GM12878 (cell line): ENCODE measurements around the gene UCN2. TPM values are rescaled to one million over a fixed set of nuclear protein-coding genes. Genes with fewer than 3 reads are reported as not detected.

ENCODE experiments used
- ATAC-seq: fragments of 200-7000 bp; cut with Tn5 transposase; 3 replicates; pipeline ENCODE4 v1.9.1; 2020; ENCODE audit warnings: mild to moderate bottlenecking, moderate library complexity
- BruUV-seq: library from RNA; stranded (reverse); fragments of 400-500 nt; replicated peaks from 2 replicates; lab custom pipeline; 2021; lab: Mats Ljungman, UMichigan
- CTCF ChIA-PET: fragments of 300-600 bp; sonication (Branson Sonifier 250); formaldehyde crosslinking; extraction: SDS; loops from one replicate; lab custom pipeline; 2021; ENCODE audit warnings: inconsistent platforms; lab: Yijun Ruan, JAX
- POLR2A ChIA-PET: fragments of 350-600 bp; formaldehyde crosslinking; extraction: SDS; loops from one replicate; lab custom pipeline; 2021; ENCODE audit warnings: inconsistent platforms; lab: Charles Lee
- RAD21 ChIA-PET: fragments of 300-600 bp; sonication (Branson Sonifier 250); formaldehyde crosslinking; loops from one replicate; lab custom pipeline; 2023; ENCODE audit warnings: antibody characterized with exemption; ENCODE audit not compliant: unreplicated experiment; lab: Charles Lee
- SMC1A ChIA-PET: fragments of 300-600 bp; sonication (Branson Sonifier 250); formaldehyde crosslinking; loops from one replicate; lab custom pipeline; 2023; ENCODE audit not compliant: unreplicated experiment, uncharacterized antibody; lab: Charles Lee
- DNase-seq: peaks from one replicate; pipeline ENCODE4 v3.0.0-alpha.2; 2011; ENCODE audit warnings: low read depth, low spot score
- FAIRE-seq: peaks from 3 replicates; lab custom pipeline; 2011; peaks lifted over from hg19 to GRCh38; lab: Jason Lieb, UNC
- H2AFZ ChIP-seq: 2 replicates; pipeline ENCODE4 v1.6.0; 2011; ENCODE audit warnings: low read depth, low read length, control low read depth; ENCODE audit not compliant: control insufficient read depth
- H3K27ac ChIP-seq: 2 replicates; pipeline ENCODE4 v1.5.1; 2011; ENCODE audit warnings: control low read depth; ENCODE audit not compliant: control insufficient read depth, insufficient read depth
- H3K27me3 ChIP-seq, 2 experiments: replicated peaks in 1 of 2; 2 replicates each; pipeline versions ENCODE4 v1.6.0 to v1.6.1; 2011; ENCODE audit warnings: low read length in 1 of 2; ENCODE audit not compliant: control insufficient read depth in 2 of 2, insufficient read depth in 2 of 2
- H3K36me3 ChIP-seq, 2 experiments: 2 replicates each; pipeline ENCODE4 v1.5.1; 2011; ENCODE audit warnings: low read length in 1 of 2; ENCODE audit not compliant: control insufficient read depth in 2 of 2, insufficient read depth in 2 of 2
- H3K4me1 ChIP-seq: 2 replicates; pipeline ENCODE4 v1.6.1; 2011; ENCODE audit warnings: mild to moderate bottlenecking, low read length, moderate library complexity, mixed read lengths; ENCODE audit not compliant: control insufficient read depth, insufficient read depth
- H3K4me2 ChIP-seq: 2 replicates; pipeline ENCODE4 v1.6.0; 2011; ENCODE audit warnings: control low read depth; ENCODE audit not compliant: control insufficient read depth, insufficient read depth
- H3K4me3 ChIP-seq: fragments of 200-600 bp; sonication (generic); 2 replicates; pipeline ENCODE4 v1.5.1; 2016
- H3K79me2 ChIP-seq: 2 replicates; pipeline ENCODE4 v1.6.0; 2011; ENCODE audit warnings: low read length; ENCODE audit not compliant: control insufficient read depth, insufficient read depth
- H3K9ac ChIP-seq: 2 replicates; pipeline ENCODE4 v1.8.0; 2011; ENCODE audit warnings: low read length, control low read depth, mixed read lengths; ENCODE audit not compliant: control insufficient read depth, insufficient read depth
- H3K9me3 ChIP-seq: replicated peaks from 3 replicates; pipeline ENCODE4 v1.5.1; 2011; ENCODE audit warnings: mild to moderate bottlenecking, low read length; ENCODE audit not compliant: control insufficient read depth, insufficient read depth
- H4K20me1 ChIP-seq: 2 replicates; pipeline ENCODE4 v1.6.0; 2011; ENCODE audit not compliant: control insufficient read depth, insufficient read depth
- BHLHE40 ChIP-seq, 2 experiments: fragments of 450-650 bp in 1 of 2; IDR thresholded peaks; 2 replicates each; pipeline ENCODE4 v1.6.1; 2011 to 2017; ENCODE audit warnings: low read depth in 2 of 2, borderline replicate concordance in 1 of 2, improper control_type of control experiment in 1 of 2, low read length in 1 of 2, mild to moderate bottlenecking in 1 of 2
- CBX5 ChIP-seq: sonication (generic); IDR thresholded peaks from 2 replicates; pipeline ENCODE4 v1.6.1; 2016; ENCODE audit warnings: low read depth, moderate library complexity, mild to moderate bottlenecking, inconsistent platforms
- CEBPB ChIP-seq, 2 experiments: fragments of 150-350 bp in 1 of 2; IDR thresholded peaks; 2 replicates each; pipeline ENCODE4 v1.6.1; 2012 to 2014; ENCODE audit warnings: low read depth in 2 of 2, low read length in 2 of 2, borderline replicate concordance in 1 of 2, inconsistent platforms in 1 of 2
- EED ChIP-seq: sonication (generic); IDR thresholded peaks from 2 replicates; pipeline ENCODE4 v1.6.1; 2016; ENCODE audit warnings: antibody characterized with exemption, low read depth
- FOS ChIP-seq: IDR thresholded peaks from 3 replicates; pipeline ENCODE4 v1.6.1; 2011; ENCODE audit warnings: borderline replicate concordance; ENCODE audit not compliant: insufficient read length; ENCODE audit errors: extremely low read depth
- HDAC6 ChIP-seq: fragments of 200-600 bp; sonication (generic); IDR thresholded peaks from one replicate; pipeline ENCODE4 v1.8.0; 2017; ENCODE audit warnings: antibody characterized with exemption; ENCODE audit not compliant: unreplicated experiment
- JUNB ChIP-seq: IDR thresholded peaks from 2 replicates; pipeline ENCODE4 v1.6.1; 2016; ENCODE audit warnings: antibody characterized with exemption, mild to moderate bottlenecking
- MTA2 ChIP-seq: fragments of 450-650 bp; IDR thresholded peaks from 2 replicates; pipeline ENCODE4 v1.6.1; 2016; ENCODE audit warnings: low read depth, mild to moderate bottlenecking, moderate library complexity
- NR2F1 ChIP-seq: fragments of 450-650 bp; conservative IDR thresholded peaks from 2 replicates; pipeline ENCODE4 v1.6.1; 2017; ENCODE audit warnings: mild to moderate bottlenecking
- SIX5 ChIP-seq: IDR thresholded peaks from 2 replicates; pipeline ENCODE4 v1.6.1; 2011; ENCODE audit warnings: mild to moderate bottlenecking, low read depth, low read length, moderate library complexity; ENCODE audit not compliant: severe bottlenecking
- SRF ChIP-seq, 2 experiments: IDR thresholded peaks; 2 replicates each; pipeline ENCODE4 v1.6.1; 2011; ENCODE audit warnings: low read depth in 2 of 2, low read length in 2 of 2, mild to moderate bottlenecking in 1 of 2, moderate library complexity in 1 of 2
- STAT3 ChIP-seq: IDR thresholded peaks from 2 replicates; pipeline ENCODE4 v1.6.1; 2011; ENCODE audit warnings: low read depth, low read length, improper control_type of control experiment
- ZNF207 ChIP-seq: fragments of 450-650 bp; IDR thresholded peaks from 2 replicates; pipeline ENCODE4 v1.6.1; 2014; ENCODE audit warnings: antibody characterized with exemption, mild to moderate bottlenecking, borderline replicate concordance
- ZNF217 ChIP-seq: fragments of 450-650 bp; IDR thresholded peaks from 2 replicates; pipeline ENCODE4 v1.6.1; 2017; ENCODE audit warnings: antibody characterized with exemption, mild to moderate bottlenecking
- ZSCAN29 ChIP-seq: fragments of 450-650 bp; IDR thresholded peaks from 2 replicates; pipeline ENCODE4 v1.6.1; 2017; ENCODE audit warnings: mild to moderate bottlenecking, moderate library complexity
- whole genome bisulfite sequencing: methylation state at CpG from one replicate; pipeline ENCODE4 v1.1.6; 2016; ENCODE audit warnings: low lambda C conversion rate; ENCODE audit not compliant: insufficient replicate concordance, insufficient coverage; ENCODE audit errors: missing lambda C conversion rate; 5-methylcytosine and 5-hydroxymethylcytosine counted together
- in situ Hi-C: fragments of 300-500 bp; cut with MboI; formaldehyde crosslinking; loops from 9 replicates; pipeline ENCODE4 v1.14.3; 2018; ENCODE audit warnings: mixed read lengths
- intact Hi-C: fragments of 100-400 bp; cut with micrococcal nuclease; formaldehyde crosslinking; loops from one replicate; pipeline ENCODE4 v1.14.2; 2022; ENCODE audit not compliant: unreplicated experiment
- polyA plus RNA-seq, 11 experiments: library from polyadenylated mRNA; depleted of rRNA in 4 of 11; unstranded in 6 of 11; stranded (reverse) in 5 of 11; fragments of >200 nt; fragmentation: Nextera tagmentation in 4 of 11; fragmentation: Illumina TruSeq in 1 of 11; extraction: Ambion mirVana in 4 of 11; extraction: Trizol in 1 of 11; gene quantifications; 1 replicate in 1 of 11; 2 replicates in 10 of 11; pipeline versions ENCODE4 v1.2.1 to v1.2.3, GENCODE V29; 2011 to 2016; ENCODE audit warnings: inconsistent platforms in 2 of 11, missing spikeins in 2 of 11, low read depth in 1 of 11
- total RNA-seq, 4 experiments: library from RNA; depleted of rRNA in 3 of 4; stranded (reverse); fragments of >200 nt in 3 of 4; fragmentation: Illumina TruSeq in 1 of 4; extraction: Trizol in 1 of 4; gene quantifications; 2 replicates each; pipeline versions ENCODE4 v1.2.1 to v1.2.3, GENCODE V29; 2013 to 2021
- TF ChIP-seq, protein P1 (sequence below): IDR thresholded peaks from 2 replicates; pipeline ENCODE4 v1.6.1; 2012; ENCODE audit warnings: low read depth, low read length, improper control_type of control experiment
- TF ChIP-seq, protein P2 (sequence below): fragments of 450-650 bp; conservative IDR thresholded peaks from 2 replicates; pipeline ENCODE4 v1.6.1; 2017; ENCODE audit warnings: mild to moderate bottlenecking, moderate library complexity
- TF ChIP-seq, protein P3 (sequence below): IDR thresholded peaks from 2 replicates; pipeline ENCODE4 v1.6.1; 2011; ENCODE audit warnings: low read depth, low read length, improper control_type of control experiment, borderline replicate concordance
- TF ChIP-seq, protein P4 (sequence below): fragments of 450-650 bp; IDR thresholded peaks from 2 replicates; pipeline ENCODE4 v1.6.1; 2018; ENCODE audit warnings: mild to moderate bottlenecking, low read depth, moderate library complexity; ENCODE audit not compliant: partially characterized antibody

UCN2 gene
- total and polyA plus RNA-seq, 10 of the 15 experiments (the other 5 are each of a cell fraction or from before 2014, with no cell fraction given): 0.05 TPM; not detected in 9

DNA sequence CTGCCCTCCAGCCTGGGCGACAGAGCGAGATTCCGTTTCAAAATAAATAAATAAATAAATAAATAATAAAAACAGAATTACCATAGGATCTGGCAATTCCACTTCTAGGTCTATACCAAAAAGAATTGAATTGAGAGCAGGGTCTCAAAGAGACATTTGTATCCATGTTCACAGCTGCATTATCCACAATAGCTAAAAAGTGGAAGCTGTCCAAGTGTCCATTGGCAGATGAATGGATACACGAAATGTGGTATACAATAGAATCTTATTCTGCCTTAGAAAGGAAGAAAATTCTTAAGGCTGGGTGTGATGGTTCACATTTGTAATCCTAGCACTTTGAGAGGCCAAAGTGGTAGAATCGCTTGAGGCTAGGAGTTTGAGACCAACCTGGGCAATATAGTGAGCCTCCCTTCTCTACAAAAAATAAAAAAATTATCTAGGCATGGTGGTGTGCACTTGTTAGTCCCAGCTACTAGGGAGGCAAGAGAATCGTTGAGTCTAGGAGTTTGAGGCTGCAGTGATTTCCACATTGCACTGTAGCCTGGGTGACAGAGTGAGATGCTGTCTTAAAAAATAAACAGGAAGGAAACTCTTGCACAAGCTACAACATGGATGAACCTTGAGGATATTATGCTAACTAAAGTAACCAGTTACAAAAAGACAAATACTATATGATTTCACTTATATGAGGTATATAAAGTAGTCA is 31.2 kb downstream of the UCN2 start:
- in situ Hi-C loops: no loop called here
- FAIRE-seq: no peak
- POLR2A ChIA-PET: interaction anchor here (0.5 to 1.1 kb wide), 4 partner anchors 13 to 406 kb away, joined by 3 to 4 read pairs (median 4); partner anchors contain the start of gene PFKFB4

More for the DNA sequence above, 31.2 kb downstream of the UCN2 start:
- Histone ChIP-seq H3K9me3 (no peaks in the 10 kb centered on the region), H3K4me3 (no peak overlapping the region), H3K27ac (no peak overlapping the region), H3K4me2 (no peak overlapping the region), H3K9ac (no peak overlapping the region), H4K20me1 (no peaks in the 10 kb centered on the region), H3K79me2 (no peaks in the 10 kb centered on the region), H2AFZ (no peak overlapping the region), H3K27me3 (no peaks in the 10 kb centered on the region), H3K36me3 (peaks cover 3 to 34% of the 10 kb centered on the region in 2 experiments; a peak in 2 of 4 replicates), H3K4me1 (no peaks in the 10 kb centered on the region)
- ChIA-PET CTCF (interaction anchor here (0.6 to 1.2 kb wide), 5 partner anchors 59 to 181 kb away, joined by 3 to 4 read pairs (median 3); no protein-coding TSS in a partner anchor), SMC1A (no interaction called here), RAD21 (no interaction called here)
- no peak for DNase-seq
- WGBS: 69% methylated on average over 6 of the region's 6 CpGs
- intact Hi-C loops: no loop called here
- ATAC-seq: no peak
- BruUV-seq: no TSS peak
- TF ChIP-seq NR2F1 (no peak), CBX5 (no peak), ZNF207 (no peak), SIX5 (no peak), ZSCAN29 (no peak), ZNF217 (no peak), CEBPB (IDR thresholded peaks at IDR 0.05; ENCODE audit: borderline replicate concordance in 1 of 2, low read depth in 2 of 2, low read length in 2 of 2) (no peak), BHLHE40 (IDR thresholded peaks at IDR 0.05; ENCODE audit: borderline replicate concordance in 1 of 2, low read depth in 2 of 2, low read length in 1 of 2) (no peak), JUNB (no peak), STAT3 (no peak), MTA2 (no peak), EED (no peak), SRF (IDR thresholded peaks at IDR 0.05; ENCODE audit: low read depth in 2 of 2, low read length in 2 of 2) (no peak), HDAC6 (no peak), FOS (no peak)
- TF ChIP-seq, protein P1, sequence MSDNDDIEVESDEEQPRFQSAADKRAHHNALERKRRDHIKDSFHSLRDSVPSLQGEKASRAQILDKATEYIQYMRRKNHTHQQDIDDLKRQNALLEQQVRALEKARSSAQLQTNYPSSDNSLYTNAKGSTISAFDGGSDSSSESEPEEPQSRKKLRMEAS: no peak
- TF ChIP-seq, protein P2, sequence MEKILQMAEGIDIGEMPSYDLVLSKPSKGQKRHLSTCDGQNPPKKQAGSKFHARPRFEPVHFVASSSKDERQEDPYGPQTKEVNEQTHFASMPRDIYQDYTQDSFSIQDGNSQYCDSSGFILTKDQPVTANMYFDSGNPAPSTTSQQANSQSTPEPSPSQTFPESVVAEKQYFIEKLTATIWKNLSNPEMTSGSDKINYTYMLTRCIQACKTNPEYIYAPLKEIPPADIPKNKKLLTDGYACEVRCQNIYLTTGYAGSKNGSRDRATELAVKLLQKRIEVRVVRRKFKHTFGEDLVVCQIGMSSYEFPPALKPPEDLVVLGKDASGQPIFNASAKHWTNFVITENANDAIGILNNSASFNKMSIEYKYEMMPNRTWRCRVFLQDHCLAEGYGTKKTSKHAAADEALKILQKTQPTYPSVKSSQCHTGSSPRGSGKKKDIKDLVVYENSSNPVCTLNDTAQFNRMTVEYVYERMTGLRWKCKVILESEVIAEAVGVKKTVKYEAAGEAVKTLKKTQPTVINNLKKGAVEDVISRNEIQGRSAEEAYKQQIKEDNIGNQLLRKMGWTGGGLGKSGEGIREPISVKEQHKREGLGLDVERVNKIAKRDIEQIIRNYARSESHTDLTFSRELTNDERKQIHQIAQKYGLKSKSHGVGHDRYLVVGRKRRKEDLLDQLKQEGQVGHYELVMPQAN: no peak
- TF ChIP-seq, protein P3, sequence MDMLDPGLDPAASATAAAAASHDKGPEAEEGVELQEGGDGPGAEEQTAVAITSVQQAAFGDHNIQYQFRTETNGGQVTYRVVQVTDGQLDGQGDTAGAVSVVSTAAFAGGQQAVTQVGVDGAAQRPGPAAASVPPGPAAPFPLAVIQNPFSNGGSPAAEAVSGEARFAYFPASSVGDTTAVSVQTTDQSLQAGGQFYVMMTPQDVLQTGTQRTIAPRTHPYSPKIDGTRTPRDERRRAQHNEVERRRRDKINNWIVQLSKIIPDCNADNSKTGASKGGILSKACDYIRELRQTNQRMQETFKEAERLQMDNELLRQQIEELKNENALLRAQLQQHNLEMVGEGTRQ: no peak
- TF ChIP-seq, protein P4, sequence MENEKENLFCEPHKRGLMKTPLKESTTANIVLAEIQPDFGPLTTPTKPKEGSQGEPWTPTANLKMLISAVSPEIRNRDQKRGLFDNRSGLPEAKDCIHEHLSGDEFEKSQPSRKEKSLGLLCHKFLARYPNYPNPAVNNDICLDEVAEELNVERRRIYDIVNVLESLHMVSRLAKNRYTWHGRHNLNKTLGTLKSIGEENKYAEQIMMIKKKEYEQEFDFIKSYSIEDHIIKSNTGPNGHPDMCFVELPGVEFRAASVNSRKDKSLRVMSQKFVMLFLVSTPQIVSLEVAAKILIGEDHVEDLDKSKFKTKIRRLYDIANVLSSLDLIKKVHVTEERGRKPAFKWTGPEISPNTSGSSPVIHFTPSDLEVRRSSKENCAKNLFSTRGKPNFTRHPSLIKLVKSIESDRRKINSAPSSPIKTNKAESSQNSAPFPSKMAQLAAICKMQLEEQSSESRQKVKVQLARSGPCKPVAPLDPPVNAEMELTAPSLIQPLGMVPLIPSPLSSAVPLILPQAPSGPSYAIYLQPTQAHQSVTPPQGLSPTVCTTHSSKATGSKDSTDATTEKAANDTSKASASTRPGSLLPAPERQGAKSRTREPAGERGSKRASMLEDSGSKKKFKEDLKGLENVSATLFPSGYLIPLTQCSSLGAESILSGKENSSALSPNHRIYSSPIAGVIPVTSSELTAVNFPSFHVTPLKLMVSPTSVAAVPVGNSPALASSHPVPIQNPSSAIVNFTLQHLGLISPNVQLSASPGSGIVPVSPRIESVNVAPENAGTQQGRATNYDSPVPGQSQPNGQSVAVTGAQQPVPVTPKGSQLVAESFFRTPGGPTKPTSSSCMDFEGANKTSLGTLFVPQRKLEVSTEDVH: no peak
